Hepatocyte (in vitro differentiated cells): ENCODE results near the gene CTNND2.

Source experiments
- EZH2 ChIP-seq: fragments of 200-600 bp; sonication (generic); IDR thresholded peaks from 2 replicates; pipeline ENCODE4 v1.6.1; 2016; ENCODE audit warnings: antibody characterized with exemption, mild to moderate bottlenecking, borderline replicate concordance
- EZH2phosphoT487 ChIP-seq: fragments of 200-600 bp; sonication (generic); IDR thresholded peaks from one replicate; pipeline ENCODE4 v1.6.1; 2018; ENCODE audit warnings: antibody characterized with exemption, mild to moderate bottlenecking, low read depth, moderate library complexity; ENCODE audit not compliant: unreplicated experiment, severe bottlenecking
- TF ChIP-seq, protein P1 (sequence below): fragments of 200-600 bp; sonication (generic); IDR thresholded peaks from 2 replicates; pipeline ENCODE4 v1.5.1; 2016; ENCODE audit warnings: antibody characterized with exemption, mild to moderate bottlenecking; ENCODE audit not compliant: poor library complexity

DNA sequence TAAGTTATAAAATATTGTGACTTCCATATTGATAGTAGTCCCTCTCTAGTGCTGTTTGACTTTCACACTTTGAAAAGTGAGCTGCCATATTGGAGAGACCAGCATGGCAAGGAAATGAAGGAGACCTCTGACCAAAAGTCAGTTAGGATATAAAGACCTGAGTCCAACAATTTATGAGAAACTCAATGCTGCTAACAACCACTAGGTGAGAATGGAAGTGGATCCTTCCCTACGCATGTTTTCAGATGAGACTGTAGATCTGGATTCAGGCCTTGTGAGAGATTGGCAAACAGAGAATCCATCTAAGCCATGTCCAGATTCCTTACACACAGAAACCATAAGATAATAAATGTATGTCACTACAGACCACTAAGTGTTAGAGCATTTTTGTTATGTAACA lies 81.6 kb downstream of the CTNND2 start:
- TF ChIP-seq, protein P1, sequence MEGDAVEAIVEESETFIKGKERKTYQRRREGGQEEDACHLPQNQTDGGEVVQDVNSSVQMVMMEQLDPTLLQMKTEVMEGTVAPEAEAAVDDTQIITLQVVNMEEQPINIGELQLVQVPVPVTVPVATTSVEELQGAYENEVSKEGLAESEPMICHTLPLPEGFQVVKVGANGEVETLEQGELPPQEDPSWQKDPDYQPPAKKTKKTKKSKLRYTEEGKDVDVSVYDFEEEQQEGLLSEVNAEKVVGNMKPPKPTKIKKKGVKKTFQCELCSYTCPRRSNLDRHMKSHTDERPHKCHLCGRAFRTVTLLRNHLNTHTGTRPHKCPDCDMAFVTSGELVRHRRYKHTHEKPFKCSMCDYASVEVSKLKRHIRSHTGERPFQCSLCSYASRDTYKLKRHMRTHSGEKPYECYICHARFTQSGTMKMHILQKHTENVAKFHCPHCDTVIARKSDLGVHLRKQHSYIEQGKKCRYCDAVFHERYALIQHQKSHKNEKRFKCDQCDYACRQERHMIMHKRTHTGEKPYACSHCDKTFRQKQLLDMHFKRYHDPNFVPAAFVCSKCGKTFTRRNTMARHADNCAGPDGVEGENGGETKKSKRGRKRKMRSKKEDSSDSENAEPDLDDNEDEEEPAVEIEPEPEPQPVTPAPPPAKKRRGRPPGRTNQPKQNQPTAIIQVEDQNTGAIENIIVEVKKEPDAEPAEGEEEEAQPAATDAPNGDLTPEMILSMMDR: no peak
- no peak for TF ChIP-seq EZH2phosphoT487
- no peak for TF ChIP-seq EZH2
